Measurements from ENCODE around the gene OR14A16. TPM values are rescaled to one million over a fixed set of nuclear protein-coding genes. Genes with fewer than 3 reads are reported as not detected.

The OR14A16 gene
- total RNA-seq, 1 experiment from 2014 or later = not detected

- DNase-seq (ENCODE audit: low read depth) = no peak
Observed at GRCh38 chr1:247769603-247770002, 54.3 kb downstream of the OR14A16 start.

Other genes with a start within 250 kb of the OR14A16 start
- gene OR2G2, start 235.8 kb downstream of the OR14A16 start, total RNA-seq (2014; rRNA removed; shearing (Covaris generic)) = not detected in 2 replicates
- not detected in 2 replicates for gene OR2G3, start 218.5 kb downstream of the OR14A16 start, total RNA-seq (2014; rRNA removed; shearing (Covaris generic))
- gene OR13G1, start 144.4 kb downstream of the OR14A16 start, total RNA-seq (2014; rRNA removed; shearing (Covaris generic)) = not detected in 2 replicates
- gene OR6F1, start 107.5 kb downstream of the OR14A16 start, total RNA-seq (2014; rRNA removed; shearing (Covaris generic)) = 0.34 TPM in 1 of 2 replicates, not detected in the other
- gene OR14K1, start 85.5 kb downstream of the OR14A16 start, total RNA-seq (2014; rRNA removed; shearing (Covaris generic)) = not detected in 2 replicates
- gene OR14A2, start 76.0 kb downstream of the OR14A16 start, total RNA-seq (2014; rRNA removed; shearing (Covaris generic)) = 1.9 TPM in 1 of 2 replicates, not detected in the other
- not detected in 2 replicates for gene OR1C1, start 63.6 kb downstream of the OR14A16 start, total RNA-seq (2014; rRNA removed; shearing (Covaris generic))
- gene OR11L1, start 17.8 kb upstream of the OR14A16 start, total RNA-seq (2014; rRNA removed; shearing (Covaris generic)) = 0.11 TPM in 1 of 2 replicates, not detected in the other
- gene TRIM58, start 33.1 kb upstream of the OR14A16 start, total RNA-seq (2014; rRNA removed; shearing (Covaris generic)) = 29.7 and 33.5 TPM in 2 replicates
- gene OR2W3, start 71.5 kb upstream of the OR14A16 start, total RNA-seq (2014; rRNA removed; shearing (Covaris generic)) = 3.8 and 6.7 TPM in 2 replicates
- gene OR2T8, start 96.1 kb upstream of the OR14A16 start, total RNA-seq (2014; rRNA removed; shearing (Covaris generic)) = 0.23 and 1.3 TPM in 2 replicates
- gene OR2AJ1, start 100.8 kb upstream of the OR14A16 start, total RNA-seq (2014; rRNA removed; shearing (Covaris generic)) = not detected in 2 replicates
- not detected in 2 replicates for gene OR2L8, start 124.7 kb upstream of the OR14A16 start, total RNA-seq (2014; rRNA removed; shearing (Covaris generic))
- gene OR2AK2, start 141.1 kb upstream of the OR14A16 start, total RNA-seq (2014; rRNA removed; shearing (Covaris generic)) = not detected in 2 replicates
- not detected in 2 replicates for gene OR2L5, start 189.5 kb upstream of the OR14A16 start, total RNA-seq (2014; rRNA removed; shearing (Covaris generic))
- gene OR2L2, start 206.0 kb upstream of the OR14A16 start, total RNA-seq (2014; rRNA removed; shearing (Covaris generic)) = 0.06 TPM in 1 of 2 replicates, not detected in the other
- not detected in 2 replicates for gene OR2L3, start 222.7 kb upstream of the OR14A16 start, total RNA-seq (2014; rRNA removed; shearing (Covaris generic))

Data from Daoy (cell line).